B cell (primary cell): Measurements from ENCODE around the gene UNC5C.

Experiments
- CTCF ChIP-seq: fragments of 200-600 bp; IDR thresholded peaks from one replicate; pipeline ENCODE4 v1.8.0; 2022; ENCODE audit warnings: antibody characterized with exemption, mild to moderate bottlenecking
- EZH2 ChIP-seq: IDR thresholded peaks from 2 replicates; pipeline ENCODE4 v1.6.1; 2012; ENCODE audit warnings: borderline replicate concordance, low read depth, mild to moderate bottlenecking, moderate library complexity, low read length; ENCODE audit not compliant: insufficient read depth, poor library complexity, severe bottlenecking

- TF ChIP-seq CTCF, result no peak
- no peak for TF ChIP-seq EZH2
Measured at GRCh38 chr4:95522682-95523530, 25.9 kb downstream of the UNC5C start.
